ENCODE results near the gene HRCT1.
A peak's percentile ranks its signal among the peaks of the same experiment; 100 is the strongest.
"Not testable (repeated sequence)": the region's sequence is repeated elsewhere in the genome, so short reads cannot be mapped to it uniquely, and the experiment has no call there.

Gene HRCT1

GRCh38 chr9:35905912-35906679 lies at the start of gene HRCT1:
Gene HRCT1, plus strand, starts transcription at chr9:35906202. Its CDS starts 86 bp downstream, at chr9:35906288.
- no peak for DNase-seq

GRCh38 chr9:35856206-35856605 lies 49.8 kb upstream of the HRCT1 start:
- no peak for DNase-seq

GRCh38 chr9:35856882-35857281 lies 49.1 kb upstream of the HRCT1 start:
- no peak for DNase-seq

- no peak for DNase-seq
These were observed 47.5 kb upstream of the HRCT1 start for GRCh38 chr9:35858458-35858857.

GRCh38 chr9:35859310-35859989 lies 46.6 kb upstream of the HRCT1 start:
- no peak for DNase-seq

GRCh38 chr9:35859990-35860339 lies 46.0 kb upstream of the HRCT1 start:
- DNase-seq = no peak

GRCh38 chr9:35861161-35861897 lies 44.7 kb upstream of the HRCT1 start:
- DNase-seq = no peak

- DNase-seq = no peak
These were observed 43.7 kb upstream of the HRCT1 start for GRCh38 chr9:35862328-35862727.

- no peak for DNase-seq
These were observed 42.4 kb upstream of the HRCT1 start for GRCh38 chr9:35863583-35863982.

- no peak for DNase-seq
These were observed 41.2 kb upstream of the HRCT1 start for GRCh38 chr9:35864695-35865255.

- DNase-seq = no peak
These were observed 38.5 kb upstream of the HRCT1 start for GRCh38 chr9:35867538-35867937.

- DNase-seq = no peak
These were observed 37.1 kb upstream of the HRCT1 start for GRCh38 chr9:35868933-35869332.

- no peak for DNase-seq
These were observed 36.3 kb upstream of the HRCT1 start for GRCh38 chr9:35869621-35870216.

- DNase-seq = no peak
These were observed 35.6 kb upstream of the HRCT1 start, which contains the start of gene OR13J1 for GRCh38 chr9:35870351-35870923. Gene OR13J1, minus strand, starts transcription at chr9:35870401. Its CDS starts 0 bp downstream, at chr9:35870401.

GRCh38 chr9:35871545-35871944 lies 34.5 kb upstream of the HRCT1 start:
- DNase-seq = no peak

- no peak for DNase-seq
These were observed 33.5 kb upstream of the HRCT1 start for GRCh38 chr9:35872505-35872904.

- peak; percentile 72 for DNase-seq
These were observed 23.6 kb upstream of the HRCT1 start for GRCh38 chr9:35882263-35882848.

GRCh38 chr9:35882996-35883395 lies 23.0 kb upstream of the HRCT1 start:
- DNase-seq = no peak

GRCh38 chr9:35884908-35885307 lies 21.1 kb upstream of the HRCT1 start:
- not testable (repeated sequence) for DNase-seq

GRCh38 chr9:35891646-35892045 lies 14.4 kb upstream of the HRCT1 start:
- DNase-seq = no peak

- no peak for DNase-seq
These were observed 14.0 kb upstream of the HRCT1 start for GRCh38 chr9:35892051-35892450.

GRCh38 chr9:35896570-35896969 lies 9.4 kb upstream of the HRCT1 start:
- no peak for DNase-seq
